Activated naive CD4-positive, alpha-beta T cell treated with anti-CD3 and anti-CD28 coated beads, Interleukin-2, amount 10 ng/mL, durations not matched to agents 7 days and 5 days (primary cell): ENCODE measurements around the gene PDGFD.

Source experiments
- CTCF ChIA-PET: fragments of 350-600 bp; sonication (Branson Sonifier 250); formaldehyde crosslinking; loops from one replicate; lab custom pipeline; 2021; ENCODE audit warnings: antibody characterized with exemption; lab: Charles Lee
- DNase-seq: peaks from one replicate; pipeline ENCODE4 v3.0.0-alpha.2; 2020
- H3K27ac Mint-ChIP-seq: one replicate; pipeline ENCODE4 v1.8.0; 2021; ENCODE audit warnings: mild to moderate bottlenecking, moderate library complexity, mixed read lengths
- H3K27me3 Mint-ChIP-seq: one replicate; pipeline ENCODE4 v1.8.0; 2021; ENCODE audit warnings: mild to moderate bottlenecking, mixed read lengths
- H3K36me3 Mint-ChIP-seq: one replicate; pipeline ENCODE4 v1.8.0; 2021; ENCODE audit warnings: mixed read lengths
- H3K4me1 Mint-ChIP-seq: one replicate; pipeline ENCODE4 v1.8.0; 2021; ENCODE audit warnings: mixed read lengths
- H3K4me3 Mint-ChIP-seq: one replicate; pipeline ENCODE4 v1.8.0; 2021; ENCODE audit warnings: mild to moderate bottlenecking, moderate library complexity, mixed read lengths
- H3K9me3 Mint-ChIP-seq: one replicate; pipeline ENCODE4 v1.8.0; 2021; ENCODE audit warnings: mixed read lengths

PDGFD gene

GRCh38 chr11:104155375-104155774 is 8.6 kb downstream of the PDGFD start:
- H3K27ac Mint-ChIP-seq: no peak overlapping the region
- CTCF ChIA-PET: no interaction called here
- H3K4me3 Mint-ChIP-seq: no peak overlapping the region
- no peaks in the 10 kb centered on the region for H3K27me3 Mint-ChIP-seq
- H3K36me3 Mint-ChIP-seq: no peaks in the 10 kb centered on the region
- no peaks in the 10 kb centered on the region for H3K9me3 Mint-ChIP-seq
- no peaks in the 10 kb centered on the region for H3K4me1 Mint-ChIP-seq
- DNase-seq: no peak

- H3K27ac Mint-ChIP-seq: no peak overlapping the region
- CTCF ChIA-PET: no interaction called here
- H3K27me3 Mint-ChIP-seq: no peaks in the 10 kb centered on the region
- H3K36me3 Mint-ChIP-seq: no peaks in the 10 kb centered on the region
- no peak for DNase-seq
- H3K9me3 Mint-ChIP-seq: no peaks in the 10 kb centered on the region
- H3K4me3 Mint-ChIP-seq: no peak overlapping the region
- H3K4me1 Mint-ChIP-seq: no peaks in the 10 kb centered on the region
These were observed 9.7 kb downstream of the PDGFD start for GRCh38 chr11:104154296-104154695.

- H3K27me3 Mint-ChIP-seq: no peaks in the 10 kb centered on the region
- H3K4me1 Mint-ChIP-seq: no peaks in the 10 kb centered on the region
- H3K9me3 Mint-ChIP-seq: no peaks in the 10 kb centered on the region
- H3K36me3 Mint-ChIP-seq: no peaks in the 10 kb centered on the region
- no peak overlapping the region for H3K4me3 Mint-ChIP-seq
- CTCF ChIA-PET: interaction anchor here (0.7 kb wide), 1 partner anchor 129 kb away, joined by 3 read pairs; no protein-coding TSS in a partner anchor
- H3K27ac Mint-ChIP-seq: no peak overlapping the region
- DNase-seq: no peak
These were observed 10.9 kb downstream of the PDGFD start for GRCh38 chr11:104152941-104153505.

GRCh38 chr11:104151404-104152204 is 12.3 kb downstream of the PDGFD start:
- H3K27me3 Mint-ChIP-seq: no peaks in the 10 kb centered on the region
- no peak overlapping the region for H3K27ac Mint-ChIP-seq
- no peak for DNase-seq
- no peaks in the 10 kb centered on the region for H3K9me3 Mint-ChIP-seq
- CTCF ChIA-PET: no interaction called here
- no peaks in the 10 kb centered on the region for H3K36me3 Mint-ChIP-seq
- no peak overlapping the region for H3K4me3 Mint-ChIP-seq
- H3K4me1 Mint-ChIP-seq: no peaks in the 10 kb centered on the region

GRCh38 chr11:104148706-104149105 is 15.2 kb downstream of the PDGFD start:
- no peaks in the 10 kb centered on the region for H3K36me3 Mint-ChIP-seq
- H3K9me3 Mint-ChIP-seq: no peaks in the 10 kb centered on the region
- no peaks in the 10 kb centered on the region for H3K27me3 Mint-ChIP-seq
- CTCF ChIA-PET: no interaction called here
- no peak overlapping the region for H3K4me3 Mint-ChIP-seq
- no peak for DNase-seq
- no peak overlapping the region for H3K27ac Mint-ChIP-seq
- no peaks in the 10 kb centered on the region for H3K4me1 Mint-ChIP-seq

- Mint-ChIP-seq H3K27ac (no peak overlapping the region), H3K36me3 (no peaks in the 10 kb centered on the region), H3K4me1 (no peaks in the 10 kb centered on the region), H3K9me3 (no peaks in the 10 kb centered on the region), H3K27me3 (no peaks in the 10 kb centered on the region), H3K4me3 (no peak overlapping the region)
- CTCF ChIA-PET: no interaction called here
- no peak for DNase-seq
These were observed 15.9 kb downstream of the PDGFD start for GRCh38 chr11:104148074-104148473.

- H3K4me1 Mint-ChIP-seq: no peaks in the 10 kb centered on the region
These were observed 17.0 kb downstream of the PDGFD start for GRCh38 chr11:104146943-104147342.

GRCh38 chr11:104146421-104146820 is 17.5 kb downstream of the PDGFD start:
- DNase-seq: no peak
- CTCF ChIA-PET: no interaction called here
- no peaks in the 10 kb centered on the region for H3K36me3 Mint-ChIP-seq
- no peaks in the 10 kb centered on the region for H3K9me3 Mint-ChIP-seq
- no peak overlapping the region for H3K27ac Mint-ChIP-seq
- no peaks in the 10 kb centered on the region for H3K4me1 Mint-ChIP-seq
- no peaks in the 10 kb centered on the region for H3K27me3 Mint-ChIP-seq
- H3K4me3 Mint-ChIP-seq: no peak overlapping the region

More at GRCh38 chr11:104146943-104147342, 17.0 kb downstream of the PDGFD start:
- Mint-ChIP-seq H3K9me3 (no peaks in the 10 kb centered on the region), H3K4me3 (no peak overlapping the region), H3K27ac (no peak overlapping the region), H3K27me3 (no peaks in the 10 kb centered on the region), H3K36me3 (no peaks in the 10 kb centered on the region)
- no peak for DNase-seq
- CTCF ChIA-PET: no interaction called here

GRCh38 chr11:104145062-104145461 is 18.9 kb downstream of the PDGFD start:
- DNase-seq: no peak
- H3K9me3 Mint-ChIP-seq: no peaks in the 10 kb centered on the region
- H3K4me3 Mint-ChIP-seq: no peak overlapping the region
- no peaks in the 10 kb centered on the region for H3K36me3 Mint-ChIP-seq
- H3K27ac Mint-ChIP-seq: no peak overlapping the region
- no peaks in the 10 kb centered on the region for H3K4me1 Mint-ChIP-seq
- CTCF ChIA-PET: no interaction called here
- H3K27me3 Mint-ChIP-seq: no peaks in the 10 kb centered on the region

- Mint-ChIP-seq H3K27me3 (no peaks in the 10 kb centered on the region), H3K9me3 (no peaks in the 10 kb centered on the region), H3K36me3 (no peaks in the 10 kb centered on the region), H3K4me3 (no peak overlapping the region), H3K4me1 (no peaks in the 10 kb centered on the region), H3K27ac (no peak overlapping the region)
- CTCF ChIA-PET: no interaction called here
- no peak for DNase-seq
These were observed 21.2 kb downstream of the PDGFD start for GRCh38 chr11:104142698-104143097.

- CTCF ChIA-PET: interaction anchor here (0.6 kb wide), 1 partner anchor 15 kb away, joined by 3 read pairs; no protein-coding TSS in a partner anchor
These were observed 27.1 kb downstream of the PDGFD start for GRCh38 chr11:104136861-104137260.

GRCh38 chr11:104134745-104135144 is 29.2 kb downstream of the PDGFD start:
- CTCF ChIA-PET: no interaction called here
- no peak for DNase-seq
- Mint-ChIP-seq H3K27ac (no peak overlapping the region), H3K4me1 (no peaks in the 10 kb centered on the region), H3K4me3 (no peak overlapping the region), H3K36me3 (no peaks in the 10 kb centered on the region), H3K27me3 (no peaks in the 10 kb centered on the region), H3K9me3 (no peaks in the 10 kb centered on the region)

More at GRCh38 chr11:104136861-104137260, 27.1 kb downstream of the PDGFD start:
- Mint-ChIP-seq H3K36me3 (no peaks in the 10 kb centered on the region), H3K27me3 (no peaks in the 10 kb centered on the region), H3K4me1 (no peaks in the 10 kb centered on the region), H3K4me3 (no peak overlapping the region), H3K9me3 (no peaks in the 10 kb centered on the region), H3K27ac (no peak overlapping the region)
- DNase-seq: no peak

- no peaks in the 10 kb centered on the region for H3K9me3 Mint-ChIP-seq
- no peaks in the 10 kb centered on the region for H3K27me3 Mint-ChIP-seq
- no peak for DNase-seq
- no peaks in the 10 kb centered on the region for H3K36me3 Mint-ChIP-seq
- H3K4me1 Mint-ChIP-seq: no peaks in the 10 kb centered on the region
- CTCF ChIA-PET: no interaction called here
- no peak overlapping the region for H3K4me3 Mint-ChIP-seq
- H3K27ac Mint-ChIP-seq: no peak overlapping the region
These were observed 33.8 kb downstream of the PDGFD start for GRCh38 chr11:104130161-104130560.

GRCh38 chr11:104129145-104129544 is 34.8 kb downstream of the PDGFD start:
- H3K27ac Mint-ChIP-seq: no peak overlapping the region

GRCh38 chr11:104127828-104128227 is 36.1 kb downstream of the PDGFD start:
- no peak overlapping the region for H3K4me3 Mint-ChIP-seq
- DNase-seq: no peak
- CTCF ChIA-PET: no interaction called here
- H3K4me1 Mint-ChIP-seq: no peaks in the 10 kb centered on the region
- H3K9me3 Mint-ChIP-seq: no peaks in the 10 kb centered on the region
- no peaks in the 10 kb centered on the region for H3K36me3 Mint-ChIP-seq
- no peak overlapping the region for H3K27ac Mint-ChIP-seq
- H3K27me3 Mint-ChIP-seq: no peaks in the 10 kb centered on the region

More at GRCh38 chr11:104129145-104129544, 34.8 kb downstream of the PDGFD start:
- Mint-ChIP-seq H3K36me3 (no peaks in the 10 kb centered on the region), H3K9me3 (no peaks in the 10 kb centered on the region), H3K4me1 (no peaks in the 10 kb centered on the region), H3K4me3 (no peak overlapping the region), H3K27me3 (no peaks in the 10 kb centered on the region)
- DNase-seq: no peak
- CTCF ChIA-PET: no interaction called here
